ENCODE measurements around the gene PRRC2B. TPM values are rescaled to one million over a fixed set of nuclear protein-coding genes. Genes with fewer than 3 reads are reported as not detected.
A peak's percentile ranks its signal among the peaks of the same experiment; 100 is the strongest.

PRRC2B gene
- total RNA-seq, 1 experiment from 2014 or later = 200 TPM

GRCh38 chr9:131543141-131543540 lies 149.3 kb downstream of the PRRC2B start:
- H3K9me3 ChIP-seq (ENCODE audit: control insufficient read depth, insufficient read depth, low read depth, low read length) = no peaks in the 10 kb centered on the region
- no TSS peak for BruUV-seq (replicated peaks)
- in situ Hi-C loops (cut with HindIII; ENCODE audit: low pct_unique_long_range_greater_than_20kb, low sequenced_read_pairs) = no loop called here
- no peak overlapping the region for H3K27ac ChIP-seq (ENCODE audit: low read length)
- H3K36me3 ChIP-seq (ENCODE audit: control insufficient read depth, insufficient read depth, low read length) = no peaks in the 10 kb centered on the region
- H3K4me3 ChIP-seq (ENCODE audit: low read depth in 2 of 2, low read length in 2 of 2) = no peak overlapping the region
- TF ChIP-seq TCF7L2 (IDR thresholded peaks at IDR 0.05; ENCODE audit: low read depth, low read length) (no peak), REST (IDR thresholded peaks at IDR 0.05; ENCODE audit: insufficient read depth in 1 of 2, low read depth in 2 of 2, low read length in 1 of 2) (no peak), CTCF (IDR thresholded peaks at IDR 0.05) (no peak), POLR2AphosphoS5 (IDR thresholded peaks at IDR 0.05; ENCODE audit: low read depth, low read length) (no peak), SIN3A (IDR thresholded peaks at IDR 0.05; ENCODE audit: borderline replicate concordance, insufficient read depth, low read depth, low read length) (no peak)
- H3K27me3 ChIP-seq (ENCODE audit: control insufficient read depth, insufficient read depth, low read length) = no peaks in the 10 kb centered on the region
- H3K4me1 ChIP-seq (ENCODE audit: control insufficient read depth, insufficient read depth, low read length) = no peaks in the 10 kb centered on the region
- ATAC-seq = no peak
- intact Hi-C loops (cut with micrococcal nuclease; ENCODE audit: unreplicated experiment) = no loop called here
- DNase-seq (ENCODE audit: low read depth, low spot score) = no peak
- ChIA-PET CTCF (no interaction called here), POLR2A (no interaction called here)

- TF ChIP-seq TCF7L2 (IDR thresholded peaks at IDR 0.05; ENCODE audit: low read depth, low read length) (no peak), REST (IDR thresholded peaks at IDR 0.05; ENCODE audit: insufficient read depth in 1 of 2, low read depth in 2 of 2, low read length in 1 of 2) (no peak), SIN3A (IDR thresholded peaks at IDR 0.05; ENCODE audit: borderline replicate concordance, insufficient read depth, low read depth, low read length) (no peak), POLR2AphosphoS5 (IDR thresholded peaks at IDR 0.05; ENCODE audit: low read depth, low read length) (no peak), CTCF (IDR thresholded peaks at IDR 0.05) (no peak)
- H3K4me3 ChIP-seq (ENCODE audit: low read depth in 2 of 2, low read length in 2 of 2) = peak within 1 kb of the TSS; percentile 30 to 34
- no peak for DNase-seq (ENCODE audit: low read depth, low spot score)
- no peaks in the 10 kb centered on the region for H3K27me3 ChIP-seq (ENCODE audit: control insufficient read depth, insufficient read depth, low read length)
- no peaks in the 10 kb centered on the region for H3K9me3 ChIP-seq (ENCODE audit: control insufficient read depth, insufficient read depth, low read depth, low read length)
- no peaks in the 10 kb centered on the region for H3K4me1 ChIP-seq (ENCODE audit: control insufficient read depth, insufficient read depth, low read length)
- ChIA-PET CTCF (interaction anchor here (0.6 kb wide), 1 partner anchor 152 kb away, joined by 3 read pairs; no protein-coding TSS in a partner anchor), POLR2A (no interaction called here)
- intact Hi-C loops (cut with micrococcal nuclease; ENCODE audit: unreplicated experiment) (no loop called here), in situ Hi-C loops (cut with HindIII; ENCODE audit: low pct_unique_long_range_greater_than_20kb, low sequenced_read_pairs) (no loop called here)
- H3K36me3 ChIP-seq (ENCODE audit: control insufficient read depth, insufficient read depth, low read length) = no peaks in the 10 kb centered on the region
- no peak within 1 kb of the TSS for H3K27ac ChIP-seq (ENCODE audit: low read length)
- no TSS peak for BruUV-seq (replicated peaks)
- ATAC-seq = peak; percentile 86
These were observed 151.3 kb downstream of the PRRC2B start, which contains the start of gene PRRT1B for GRCh38 chr9:131545003-131545785. PRRT1B (plus strand) TSS chr9:131545523; CDS start chr9:131545616, 93 bp downstream.

Measured in Panc1 (cell line).